Motor neuron (in vitro differentiated cells): ENCODE results near the gene HOXA5. TPM values are rescaled to one million over a fixed set of nuclear protein-coding genes. Genes with fewer than 3 reads are reported as not detected.

ENCODE experiments used
- ATAC-seq, 8 experiments: fragments of 200-7000 bp; cut with Tn5 transposase; replicated peaks in 6 of 8; 2 replicates each; pipeline ENCODE4 v1.8.0; 2021; ENCODE audit warnings: mild to moderate bottlenecking in 8 of 8, moderate library complexity in 8 of 8
- H3K27ac ChIP-seq, 2 donors: fragments of 250-450 bp; sonication (Bioruptor Pico); 2 replicates each; pipeline ENCODE4 v1.9.0; 2021; ENCODE audit warnings: antibody characterized with exemption in 2 of 2, mild to moderate bottlenecking in 2 of 2, moderate library complexity in 1 of 2
- H3K4me1 ChIP-seq, 2 donors: fragments of 250-450 bp; sonication (Bioruptor Pico); replicated peaks in 1 of 2; 2 replicates each; pipeline ENCODE4 v1.6.1; 2021; ENCODE audit warnings: antibody characterized with exemption in 2 of 2, mild to moderate bottlenecking in 2 of 2, moderate library complexity in 1 of 2
- H3K4me3 ChIP-seq, 5 donors: fragments of 250-450 bp; sonication (Bioruptor Pico); 2 replicates each; pipeline ENCODE4 v1.9.0; 2021; ENCODE audit warnings: antibody characterized with exemption in 5 of 5, mild to moderate bottlenecking in 5 of 5, moderate library complexity in 4 of 5
- WGBS, 10 experiments: fragments of 450-650 bp; shearing (Covaris generic); methylation state at CpG; one replicate each; pipeline ENCODE4 v1.0.0; 2022; 5-methylcytosine and 5-hydroxymethylcytosine counted together
- in situ Hi-C, 9 experiments: fragments of 400-800 bp; cut with MboI; loops; one replicate each; pipeline ENCODE4 v1.15.0; 2021; ENCODE audit warnings: low sequenced_read_pairs in 9 of 9, low pct_unique_long_range_greater_than_20kb in 2 of 9; ENCODE audit not compliant: unreplicated experiment in 9 of 9
- total RNA-seq, 8 experiments: library from RNA; unstranded; fragments of 300-600 nt; gene quantifications; 2 replicates each; pipeline versions ENCODE4 v1.2.3 to v1.2.4, GENCODE V29; 2022

HOXA5 gene
- total RNA-seq, 8 experiments from 2014 or later: 10.0 to 121 (median 73.0) TPM

GRCh38 chr7:27112361-27112760 is 31.1 kb downstream of the HOXA5 start:
- ATAC-seq: no peak
- H3K4me1 ChIP-seq: peaks cover 14 to 31% of the 10 kb centered on the region in 2 donors
- H3K4me3 ChIP-seq: peak overlapping the region; percentile 61 to 87 (median 80)
- in situ Hi-C loops: loop anchor here in 1 of 9 experiments (25.0 kb wide), 1 partner anchor 250 kb away; the partner anchor contains the start of gene SKAP2
- peak overlapping the region; percentile 76 to 92 for H3K27ac ChIP-seq
- WGBS, 10 experiments: 0 to 60% (median 8%) methylated on average over 2 to 4 of the region's 4 CpGs; no CpG with 5 or more reads in 1 of the 10 experiments

GRCh38 chr7:27111751-27112277 is 31.7 kb downstream of the HOXA5 start:
- H3K27ac ChIP-seq: peak overlapping the region; percentile 76 to 92
- WGBS, 10 experiments: 0 to 100% (median 10%) methylated on average over 2 to 4 of the region's 4 CpGs; no CpG with 5 or more reads in 1 of the 10 experiments
- in situ Hi-C loops: loop anchor here in 1 of 9 experiments (25.0 kb wide), 1 partner anchor 250 kb away; the partner anchor contains the start of gene SKAP2
- peak overlapping the region; percentile 61 to 87 (median 80) for H3K4me3 ChIP-seq
- peaks cover 14 to 34% of the 10 kb centered on the region in 2 donors for H3K4me1 ChIP-seq
- no peak for ATAC-seq

GRCh38 chr7:27111042-27111750 is 32.3 kb downstream of the HOXA5 start:
- H3K4me3 ChIP-seq: peak overlapping the region; percentile 61 to 87 (median 80)
- ATAC-seq: no peak
- peaks cover 14 to 34% of the 10 kb centered on the region in 2 donors for H3K4me1 ChIP-seq
- peak overlapping the region; percentile 76 to 92 for H3K27ac ChIP-seq
- in situ Hi-C loops: loop anchor here in 1 of 9 experiments (25.0 kb wide), 1 partner anchor 249 kb away; the partner anchor contains the start of gene SKAP2
- 0 to 92% (median 0%) methylated on average over 1 to 2 of the region's 6 CpGs; no CpG with 5 or more reads in 2 of the 10 experiments for WGBS, 10 experiments

GRCh38 chr7:27110186-27111031 is 33.1 kb downstream of the HOXA5 start:
- in situ Hi-C loops: loop anchor here in 1 of 9 experiments (25.0 kb wide), 1 partner anchor 248 kb away; the partner anchor contains the start of gene SKAP2
- Histone ChIP-seq H3K4me3 (peak overlapping the region; percentile 61 to 87 (median 80)), H3K4me1 (peaks cover 14 to 41% of the 10 kb centered on the region in 2 donors), H3K27ac (peak overlapping the region; percentile 78 to 98)
- ATAC-seq: peak in 6 of 8 experiments; percentile 4 to 67 (median 62)
- 0 to 100% (median 8%) methylated on average over 1 to 11 of the region's 66 CpGs; no CpG with 5 or more reads in 2 of the 10 experiments for WGBS, 10 experiments

- H3K27ac ChIP-seq: peak overlapping the region; percentile 96 to 98
- in situ Hi-C loops: loop anchor here in 1 of 9 experiments (25.0 kb wide), 1 partner anchor 247 kb away; the partner anchor contains the start of gene SKAP2
- no peak for ATAC-seq
- 17 to 90% (median 50%) methylated on average over 1 to 2 of the region's 4 CpGs; no CpG with 5 or more reads in 6 of the 10 experiments for WGBS, 10 experiments
- peaks cover 14 to 49% of the 10 kb centered on the region in 2 donors for H3K4me1 ChIP-seq
- peak overlapping the region; percentile 61 to 87 (median 80) for H3K4me3 ChIP-seq
These were observed 33.9 kb downstream of the HOXA5 start for GRCh38 chr7:27109466-27110185.

- Histone ChIP-seq H3K4me1 (peaks cover 14 to 55% of the 10 kb centered on the region in 2 donors), H3K4me3 (peak overlapping the region; percentile 51 to 82 (median 69)), H3K27ac (peak overlapping the region; percentile 96 to 98)
- ATAC-seq: peak in 5 of 8 experiments; percentile 34 to 44 (median 40)
- in situ Hi-C loops: loop anchor here in 1 of 9 experiments (25.0 kb wide), 1 partner anchor 246 kb away; the partner anchor contains the start of gene SKAP2
- 0 to 97% (median 2%) methylated on average over 1 to 14 of the region's 41 CpGs; no CpG with 5 or more reads in 5 of the 10 experiments for WGBS, 10 experiments
These were observed 34.9 kb downstream of the HOXA5 start for GRCh38 chr7:27108390-27109127.

GRCh38 chr7:27107391-27108381 is 35.8 kb downstream of the HOXA5 start:
- peak in 5 of 8 experiments; percentile 0 to 5 (median 1) for ATAC-seq
- in situ Hi-C loops: loop anchor here in 1 of 9 experiments (25.0 kb wide), 1 partner anchor 245 kb away; the partner anchor contains the start of gene SKAP2
- Histone ChIP-seq H3K27ac (peak overlapping the region; percentile 96 to 98), H3K4me1 (peaks cover 14 to 55% of the 10 kb centered on the region in 2 donors), H3K4me3 (peak overlapping the region; percentile 51 to 82 (median 69))
- 1 to 92% (median 8%) methylated on average over 7 to 22 of the region's 47 CpGs; no CpG with 5 or more reads in 1 of the 10 experiments for WGBS, 10 experiments

GRCh38 chr7:27106901-27107240 is 36.6 kb downstream of the HOXA5 start:
- 0 to 100% (median 2%) methylated on average over 2 to 14 of the region's 14 CpGs for WGBS, 10 experiments
- in situ Hi-C loops: loop anchor here in 1 of 9 experiments (25.0 kb wide), 1 partner anchor 245 kb away; the partner anchor contains the start of gene SKAP2
- peak overlapping the region; percentile 96 to 98 for H3K27ac ChIP-seq
- ATAC-seq: no peak
- peaks cover 14 to 55% of the 10 kb centered on the region in 2 donors for H3K4me1 ChIP-seq
- peak overlapping the region; percentile 51 to 82 (median 69) for H3K4me3 ChIP-seq

GRCh38 chr7:27106181-27106900 is 37.1 kb downstream of the HOXA5 start:
- peak overlapping the region; percentile 96 to 98 for H3K27ac ChIP-seq
- ATAC-seq: peak in 1 of 8 experiments; percentile 2
- in situ Hi-C loops: loop anchor here in 1 of 9 experiments (25.0 kb wide), 1 partner anchor 244 kb away; the partner anchor contains the start of gene SKAP2
- H3K4me1 ChIP-seq: peaks cover 14 to 52% of the 10 kb centered on the region in 2 donors
- 0 to 100% (median 0%) methylated on average over 1 to 17 of the region's 44 CpGs; no CpG with 5 or more reads in 1 of the 10 experiments for WGBS, 10 experiments
- H3K4me3 ChIP-seq: peak overlapping the region; percentile 51 to 82 (median 69)
